MM.1S (cell line): ENCODE results near the gene RNF26.

ENCODE experiments used
- DNase-seq: peaks from one replicate; pipeline ENCODE4 v3.0.0-alpha.2; 2015
- H2AFZ ChIP-seq: fragments of 300-600 bp; sonication (generic); 2 replicates; pipeline ENCODE4 v1.6.0; 2016; ENCODE audit warnings: antibody characterized with exemption, low read length
- H3F3A ChIP-seq: fragments of 300-600 bp; sonication (generic); 2 replicates; pipeline ENCODE4 v1.6.1; 2016; ENCODE audit warnings: mild to moderate bottlenecking, antibody characterized with exemption, low read length, moderate library complexity, mixed read lengths; ENCODE audit not compliant: insufficient read depth
- H3K27ac ChIP-seq: fragments of 300-600 bp; sonication (generic); 2 replicates; pipeline ENCODE4 v1.5.1; 2016; ENCODE audit warnings: mild to moderate bottlenecking, low read length
- H3K27me3 ChIP-seq: fragments of 300-600 bp; sonication (generic); replicated peaks from 2 replicates; pipeline ENCODE4 v1.6.0; 2016; ENCODE audit warnings: low read length; ENCODE audit not compliant: insufficient read depth
- H3K36me3 ChIP-seq: fragments of 300-600 bp; sonication (generic); replicated peaks from 2 replicates; pipeline ENCODE4 v1.6.1; 2016; ENCODE audit warnings: mild to moderate bottlenecking, low read length, mixed read lengths; ENCODE audit not compliant: insufficient read depth
- H3K4me1 ChIP-seq: fragments of 300-600 bp; sonication (generic); 2 replicates; pipeline ENCODE4 v1.6.1; 2016; ENCODE audit warnings: low read length, mixed read lengths
- H3K4me2 ChIP-seq: fragments of 300-600 bp; sonication (generic); 2 replicates; pipeline ENCODE4 v1.6.0; 2016; ENCODE audit warnings: low read depth, low read length
- H3K4me3 ChIP-seq: fragments of 300-600 bp; sonication (generic); 2 replicates; pipeline ENCODE4 v1.5.1; 2016; ENCODE audit warnings: low read length, mixed read lengths
- H3K79me2 ChIP-seq: fragments of 300-600 bp; sonication (generic); 2 replicates; pipeline ENCODE4 v1.6.1; 2016; ENCODE audit warnings: mixed run types, low read length, mixed read lengths
- H3K9ac ChIP-seq: fragments of 300-600 bp; sonication (generic); 2 replicates; pipeline ENCODE4 v1.6.1; 2016; ENCODE audit warnings: low read length, mixed read lengths
- H3K9me2 ChIP-seq: fragments of 300-600 bp; sonication (generic); replicated peaks from 2 replicates; pipeline ENCODE4 v1.6.1; 2016; ENCODE audit warnings: mild to moderate bottlenecking, low read length, mixed read lengths; ENCODE audit not compliant: insufficient read depth
- H3K9me3 ChIP-seq: fragments of 300-600 bp; sonication (generic); replicated peaks from 2 replicates; pipeline ENCODE4 v1.6.1; 2016; ENCODE audit warnings: mild to moderate bottlenecking, low read length, mixed read lengths; ENCODE audit not compliant: insufficient read depth
- H4K20me1 ChIP-seq: fragments of 300-600 bp; sonication (generic); 2 replicates; pipeline ENCODE4 v1.6.1; 2016; ENCODE audit warnings: mild to moderate bottlenecking, low read length, moderate library complexity, mixed read lengths; ENCODE audit not compliant: insufficient read depth
- EZH2 ChIP-seq: fragments of 300-600 bp; sonication (generic); optimal IDR thresholded peaks from 2 replicates; pipeline ENCODE3; 2017; ENCODE audit warnings: low read depth, mild to moderate bottlenecking, antibody characterized with exemption, low read length, mixed read lengths
- EZH2phosphoT487 ChIP-seq: fragments of 300-600 bp; sonication (generic); IDR thresholded peaks from 2 replicates; pipeline ENCODE4 v1.6.1; 2018; ENCODE audit warnings: antibody characterized with exemption, low read length
- TF ChIP-seq, protein P1 (sequence below): fragments of 300-600 bp; sonication (generic); IDR thresholded peaks from 2 replicates; pipeline ENCODE4 v1.5.1; 2016; ENCODE audit warnings: antibody characterized with exemption, low read length, mixed read lengths

RNF26 gene

DNA sequence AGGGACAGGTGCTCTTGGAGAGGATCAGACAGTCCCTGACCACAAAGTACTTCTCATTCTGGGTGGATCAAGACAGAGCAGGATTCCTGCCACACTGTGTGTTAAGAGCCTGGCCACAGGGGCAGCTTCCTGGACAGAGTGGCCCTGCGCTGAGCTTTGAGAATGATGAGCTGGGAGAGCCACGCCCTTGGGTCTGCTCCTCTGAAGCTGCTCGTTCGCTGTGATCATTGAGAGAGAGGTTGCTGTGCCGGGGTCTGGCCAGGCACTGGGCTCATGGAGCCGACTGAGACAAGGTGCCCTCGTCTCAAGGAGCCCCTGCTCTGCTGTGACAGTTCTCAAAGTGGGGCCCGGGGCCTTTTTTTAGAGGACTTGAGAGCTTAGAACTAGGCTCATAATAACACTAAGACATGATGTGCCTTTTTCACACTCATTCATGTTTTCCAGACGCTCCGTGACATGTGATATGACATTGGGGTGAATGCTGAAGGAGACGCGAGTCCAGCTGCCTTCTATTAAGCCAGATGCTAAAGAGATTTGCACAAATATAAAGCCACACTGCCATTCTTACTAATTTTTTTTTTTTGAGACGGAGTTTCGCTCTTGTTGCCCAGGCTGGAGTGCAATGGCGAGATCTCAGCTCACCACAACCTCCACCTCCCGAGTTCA lies 13.7 kb downstream of the RNF26 start:
- DNase-seq: no peak
- TF ChIP-seq, protein P1, sequence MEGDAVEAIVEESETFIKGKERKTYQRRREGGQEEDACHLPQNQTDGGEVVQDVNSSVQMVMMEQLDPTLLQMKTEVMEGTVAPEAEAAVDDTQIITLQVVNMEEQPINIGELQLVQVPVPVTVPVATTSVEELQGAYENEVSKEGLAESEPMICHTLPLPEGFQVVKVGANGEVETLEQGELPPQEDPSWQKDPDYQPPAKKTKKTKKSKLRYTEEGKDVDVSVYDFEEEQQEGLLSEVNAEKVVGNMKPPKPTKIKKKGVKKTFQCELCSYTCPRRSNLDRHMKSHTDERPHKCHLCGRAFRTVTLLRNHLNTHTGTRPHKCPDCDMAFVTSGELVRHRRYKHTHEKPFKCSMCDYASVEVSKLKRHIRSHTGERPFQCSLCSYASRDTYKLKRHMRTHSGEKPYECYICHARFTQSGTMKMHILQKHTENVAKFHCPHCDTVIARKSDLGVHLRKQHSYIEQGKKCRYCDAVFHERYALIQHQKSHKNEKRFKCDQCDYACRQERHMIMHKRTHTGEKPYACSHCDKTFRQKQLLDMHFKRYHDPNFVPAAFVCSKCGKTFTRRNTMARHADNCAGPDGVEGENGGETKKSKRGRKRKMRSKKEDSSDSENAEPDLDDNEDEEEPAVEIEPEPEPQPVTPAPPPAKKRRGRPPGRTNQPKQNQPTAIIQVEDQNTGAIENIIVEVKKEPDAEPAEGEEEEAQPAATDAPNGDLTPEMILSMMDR: no peak
- no peak for TF ChIP-seq EZH2phosphoT487
- TF ChIP-seq EZH2: no peak
- no peak overlapping the region for H3K27ac ChIP-seq
- H3K4me2 ChIP-seq: no peak overlapping the region
- H3K4me3 ChIP-seq: no peak overlapping the region
- no peaks in the 10 kb centered on the region for H3K36me3 ChIP-seq
- H3K79me2 ChIP-seq: no peaks in the 10 kb centered on the region
- no peak overlapping the region for H3K9ac ChIP-seq
- no peaks in the 10 kb centered on the region for H3F3A ChIP-seq
- H3K9me2 ChIP-seq: no peaks in the 10 kb centered on the region
- H2AFZ ChIP-seq: no peak overlapping the region
- H3K9me3 ChIP-seq: no peaks in the 10 kb centered on the region
- H3K4me1 ChIP-seq: no peaks in the 10 kb centered on the region
- peaks cover 78% of the 10 kb centered on the region for H3K27me3 ChIP-seq
- no peaks in the 10 kb centered on the region for H4K20me1 ChIP-seq

DNA sequence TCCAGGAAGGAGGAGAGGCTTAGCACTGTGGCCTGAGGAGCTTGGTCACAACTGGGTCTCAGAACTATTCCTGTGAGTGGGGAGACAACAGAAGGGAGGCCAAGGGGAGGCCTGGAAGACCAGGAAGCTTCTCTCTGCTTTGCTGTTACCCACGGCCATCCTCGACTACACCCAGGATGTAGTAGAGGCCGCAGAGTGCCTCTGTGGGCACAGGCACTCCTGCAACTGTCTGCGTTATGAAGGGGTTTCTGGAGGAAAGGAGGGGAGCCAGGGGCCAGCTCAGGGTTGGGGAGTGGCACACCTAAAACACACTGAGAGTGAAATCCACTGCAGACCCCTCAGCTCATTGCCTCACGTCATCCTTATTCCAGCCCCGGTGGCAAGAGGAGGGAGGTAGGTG lies 16.0 kb downstream of the RNF26 start:
- Histone ChIP-seq H3K27ac (no peak overlapping the region), H3K9me3 (no peaks in the 10 kb centered on the region), H3K4me2 (no peak overlapping the region), H3K4me1 (no peaks in the 10 kb centered on the region), H2AFZ (no peak overlapping the region), H3K79me2 (no peaks in the 10 kb centered on the region), H3K36me3 (no peaks in the 10 kb centered on the region), H3K9me2 (no peaks in the 10 kb centered on the region), H3K9ac (no peak overlapping the region), H3K27me3 (peaks cover 72% of the 10 kb centered on the region), H3F3A (no peaks in the 10 kb centered on the region), H4K20me1 (no peaks in the 10 kb centered on the region), H3K4me3 (no peak overlapping the region)
- DNase-seq: no peak
- TF ChIP-seq, protein P1: no peak
- TF ChIP-seq EZH2: no peak
- no peak for TF ChIP-seq EZH2phosphoT487

DNA sequence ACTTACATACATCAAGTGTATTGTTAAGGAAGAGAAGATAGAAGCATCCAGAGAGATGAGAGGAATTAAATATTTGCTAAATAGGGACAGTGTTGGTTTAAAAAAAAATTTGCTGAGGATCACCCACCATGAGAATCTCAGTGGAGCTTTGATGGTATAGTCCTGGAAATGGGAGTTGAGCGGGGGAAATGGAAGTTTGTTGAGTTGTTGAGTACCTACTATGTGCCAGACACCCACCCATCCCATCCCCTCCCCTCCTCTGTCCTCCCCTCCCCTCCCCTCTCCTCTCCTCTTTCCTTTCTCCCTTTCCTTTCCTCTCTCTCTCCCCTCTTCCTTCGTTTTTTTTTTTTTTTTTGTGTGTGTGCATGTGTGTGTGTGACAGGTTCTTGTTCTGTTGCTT lies 16.9 kb downstream of the RNF26 start:
- H3K36me3 ChIP-seq: no peaks in the 10 kb centered on the region
- H3K4me3 ChIP-seq: no peak overlapping the region
- H3K9ac ChIP-seq: no peak overlapping the region
- no peaks in the 10 kb centered on the region for H3F3A ChIP-seq
- H3K4me1 ChIP-seq: no peaks in the 10 kb centered on the region
- no peak overlapping the region for H3K27ac ChIP-seq
- no peaks in the 10 kb centered on the region for H4K20me1 ChIP-seq
- H3K79me2 ChIP-seq: no peaks in the 10 kb centered on the region
- TF ChIP-seq EZH2 (no peak), EZH2phosphoT487 (no peak)
- TF ChIP-seq, protein P1: no peak
- no peak for DNase-seq
- no peaks in the 10 kb centered on the region for H3K9me2 ChIP-seq
- H2AFZ ChIP-seq: no peak overlapping the region
- H3K4me2 ChIP-seq: no peak overlapping the region
- H3K27me3 ChIP-seq: peaks cover 71% of the 10 kb centered on the region
- no peaks in the 10 kb centered on the region for H3K9me3 ChIP-seq
